ENCODE data around the gene SEZ6L2. TPM values are rescaled to one million over a fixed set of nuclear protein-coding genes. Genes with fewer than 3 reads are reported as not detected.

The SEZ6L2 gene
- total RNA-seq, 1 experiment from 2014 or later: not detected

DNA sequence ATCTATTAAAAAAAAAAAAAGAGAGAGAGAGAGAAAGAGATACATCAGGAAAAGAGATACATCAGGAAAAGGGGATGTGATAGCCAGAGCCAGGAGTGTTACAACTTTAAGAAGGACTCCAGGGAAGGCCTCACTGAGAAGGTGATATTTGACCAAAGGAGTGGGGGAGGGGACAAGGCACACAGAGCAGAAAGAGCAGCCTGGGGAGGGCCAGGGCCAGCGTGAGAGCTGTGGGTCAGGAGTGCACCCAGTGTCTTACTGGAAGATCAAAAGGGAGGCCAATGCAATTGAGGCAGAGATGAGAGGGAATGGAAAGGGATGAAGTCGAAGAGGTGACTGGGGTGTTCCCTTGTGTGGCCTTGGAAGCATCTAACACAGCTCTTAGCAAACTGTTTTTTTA, 8.6 kb upstream of the SEZ6L2 start:
- Histone ChIP-seq H3K9me2 (replicated peaks; ENCODE audit: insufficient read depth, low read length) (no peaks in the 10 kb centered on the region), H3K4me1 (ENCODE audit: low read length) (no peaks in the 10 kb centered on the region), H3K27ac (ENCODE audit: low read length) (no peak overlapping the region), H3K4me3 (ENCODE audit: low read length) (no peak overlapping the region), H3K9ac (ENCODE audit: low read length) (no peak overlapping the region), H3K27me3 (ENCODE audit: low read length) (no peaks in the 10 kb centered on the region), H3K4me2 (ENCODE audit: low read depth, low read length, poor library complexity, severe bottlenecking) (no peak overlapping the region), H3K36me3 (ENCODE audit: insufficient read depth, low read length) (no peaks in the 10 kb centered on the region), H2AFZ (ENCODE audit: low read length) (no peak overlapping the region), H3K79me2 (ENCODE audit: low read length) (no peaks in the 10 kb centered on the region), H4K20me1 (ENCODE audit: insufficient read depth, low read depth, low read length) (no peaks in the 10 kb centered on the region), H3K9me3 (ENCODE audit: low read length) (no peaks in the 10 kb centered on the region)
- DNase-seq: no peak

DNA sequence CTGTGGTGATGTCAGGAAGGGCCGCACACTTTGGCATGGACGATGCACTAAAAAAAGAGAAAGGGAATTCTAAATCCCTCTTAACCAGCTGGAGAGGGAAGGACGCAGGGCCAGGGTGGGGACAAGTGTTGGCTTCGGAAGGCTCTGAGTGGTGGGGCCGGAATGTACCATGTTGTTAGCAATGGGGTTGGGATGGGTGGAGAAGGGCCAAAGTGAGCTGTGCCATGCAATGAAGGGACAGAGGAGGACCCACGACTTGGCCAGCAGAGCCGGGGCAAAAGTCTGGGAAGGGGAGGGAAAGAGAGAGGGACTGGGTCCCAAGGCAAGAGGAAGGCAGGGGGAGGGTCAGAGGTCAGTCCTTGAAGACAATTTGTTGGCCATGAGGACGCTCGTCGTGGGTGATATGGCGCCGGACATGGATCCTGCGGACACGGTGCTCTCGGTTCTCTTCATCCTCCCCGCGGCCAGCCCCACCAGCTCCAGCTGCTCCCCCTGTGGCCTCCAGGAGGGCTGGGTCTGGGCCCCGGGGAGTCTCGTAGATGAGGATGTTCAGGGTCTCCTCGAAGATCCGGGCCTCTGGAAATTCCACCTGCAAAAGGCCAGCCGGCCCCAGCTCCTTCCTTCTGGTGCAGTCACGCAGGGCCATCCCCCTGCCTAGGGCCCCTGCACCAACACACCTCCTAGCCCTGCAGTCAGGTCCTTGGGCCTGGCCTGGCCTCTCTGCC, 7.3 kb upstream of the SEZ6L2 start:
- no peak overlapping the region for H3K4me2 ChIP-seq (ENCODE audit: low read depth, low read length, poor library complexity, severe bottlenecking)
- no peak overlapping the region for H3K9ac ChIP-seq (ENCODE audit: low read length)
- no peaks in the 10 kb centered on the region for H3K36me3 ChIP-seq (ENCODE audit: insufficient read depth, low read length)
- H3K4me1 ChIP-seq (ENCODE audit: low read length): no peaks in the 10 kb centered on the region
- no peak overlapping the region for H3K4me3 ChIP-seq (ENCODE audit: low read length)
- no peaks in the 10 kb centered on the region for H3K27me3 ChIP-seq (ENCODE audit: low read length)
- no peaks in the 10 kb centered on the region for H3K79me2 ChIP-seq (ENCODE audit: low read length)
- H3K27ac ChIP-seq (ENCODE audit: low read length): no peak overlapping the region
- H3K9me3 ChIP-seq (ENCODE audit: low read length): no peaks in the 10 kb centered on the region
- no peak overlapping the region for H2AFZ ChIP-seq (ENCODE audit: low read length)
- no peak for DNase-seq
- no peaks in the 10 kb centered on the region for H3K9me2 ChIP-seq (replicated peaks; ENCODE audit: insufficient read depth, low read length)
- H4K20me1 ChIP-seq (ENCODE audit: insufficient read depth, low read depth, low read length): no peaks in the 10 kb centered on the region

DNA sequence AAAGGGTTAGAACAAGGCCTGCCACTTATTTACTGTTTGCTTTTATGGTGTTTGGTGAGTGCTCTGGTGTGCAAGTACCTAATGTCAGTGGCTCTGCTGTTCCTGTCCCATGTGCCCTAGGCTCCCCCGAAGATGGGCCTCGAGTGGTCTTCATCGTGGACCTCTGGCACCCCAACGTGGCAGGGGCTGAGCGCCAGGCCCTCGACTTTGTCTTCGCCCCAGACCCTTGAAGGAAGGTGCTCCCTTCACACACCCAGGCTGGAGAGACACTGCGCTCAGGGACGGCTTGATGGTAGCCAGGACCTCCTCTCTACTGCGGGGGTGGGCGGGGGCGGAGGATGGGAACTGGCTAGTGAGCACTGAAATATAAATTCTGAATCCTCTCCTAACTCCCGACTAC, 6.3 kb upstream of the SEZ6L2 start:
- Histone ChIP-seq H3K79me2 (ENCODE audit: low read length) (no peaks in the 10 kb centered on the region), H2AFZ (ENCODE audit: low read length) (no peak overlapping the region), H3K9me2 (replicated peaks; ENCODE audit: insufficient read depth, low read length) (no peaks in the 10 kb centered on the region), H3K27me3 (ENCODE audit: low read length) (no peaks in the 10 kb centered on the region), H3K4me1 (ENCODE audit: low read length) (peaks cover 3% of the 10 kb centered on the region), H3K27ac (ENCODE audit: low read length) (no peak overlapping the region), H4K20me1 (ENCODE audit: insufficient read depth, low read depth, low read length) (no peaks in the 10 kb centered on the region), H3K9ac (ENCODE audit: low read length) (no peak overlapping the region), H3K36me3 (ENCODE audit: insufficient read depth, low read length) (no peaks in the 10 kb centered on the region), H3K9me3 (ENCODE audit: low read length) (no peaks in the 10 kb centered on the region), H3K4me3 (ENCODE audit: low read length) (no peak overlapping the region), H3K4me2 (ENCODE audit: low read depth, low read length, poor library complexity, severe bottlenecking) (no peak overlapping the region)
- DNase-seq: no peak

DNA sequence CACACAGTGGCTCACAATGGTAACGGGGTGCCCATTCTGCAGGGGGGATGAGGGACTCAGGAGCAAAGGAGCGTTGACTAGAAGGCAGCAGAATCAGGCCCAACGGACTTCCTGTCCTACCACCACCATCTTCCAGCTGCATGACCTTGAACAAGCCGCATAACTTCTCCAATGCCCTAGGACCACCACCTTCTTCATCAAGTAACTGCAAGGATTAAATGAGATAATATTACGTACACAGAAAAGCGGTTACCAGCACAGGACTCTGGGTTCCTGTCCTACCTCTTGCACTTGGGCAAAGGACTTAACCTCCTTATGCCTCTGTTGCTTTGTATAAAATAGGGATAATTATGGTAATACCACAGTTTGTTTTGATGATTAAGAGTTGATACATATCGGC, 5.6 kb upstream of the SEZ6L2 start:
- H3K4me2 ChIP-seq (ENCODE audit: low read depth, low read length, poor library complexity, severe bottlenecking): no peak overlapping the region
- H3K9me2 ChIP-seq (replicated peaks; ENCODE audit: insufficient read depth, low read length): no peaks in the 10 kb centered on the region
- no peaks in the 10 kb centered on the region for H3K79me2 ChIP-seq (ENCODE audit: low read length)
- H4K20me1 ChIP-seq (ENCODE audit: insufficient read depth, low read depth, low read length): no peaks in the 10 kb centered on the region
- no peak overlapping the region for H3K9ac ChIP-seq (ENCODE audit: low read length)
- H3K4me3 ChIP-seq (ENCODE audit: low read length): no peak overlapping the region
- H3K4me1 ChIP-seq (ENCODE audit: low read length): peaks cover 8% of the 10 kb centered on the region
- H3K27ac ChIP-seq (ENCODE audit: low read length): no peak overlapping the region
- no peak for DNase-seq
- no peak overlapping the region for H2AFZ ChIP-seq (ENCODE audit: low read length)
- H3K9me3 ChIP-seq (ENCODE audit: low read length): no peaks in the 10 kb centered on the region
- no peaks in the 10 kb centered on the region for H3K27me3 ChIP-seq (ENCODE audit: low read length)
- no peaks in the 10 kb centered on the region for H3K36me3 ChIP-seq (ENCODE audit: insufficient read depth, low read length)

DNA sequence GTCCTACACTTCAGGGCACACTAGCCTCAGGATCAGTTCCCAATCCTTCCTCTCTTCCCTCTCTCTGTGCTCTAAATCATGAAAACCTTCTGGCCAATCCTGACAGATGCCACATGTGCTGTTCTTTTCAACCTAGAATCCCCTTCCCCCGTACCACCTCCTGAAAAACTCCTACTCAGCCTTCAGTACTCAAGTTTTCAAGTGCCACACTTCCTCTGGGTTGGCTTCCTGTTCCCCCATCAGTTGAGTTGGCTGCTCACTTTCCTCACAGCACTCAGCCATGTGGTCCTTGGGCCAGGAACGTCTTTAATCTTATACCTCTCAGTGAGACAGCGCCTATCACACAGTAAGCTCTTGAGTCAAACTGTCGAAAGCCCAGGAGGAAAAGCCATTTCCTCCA, 4.2 kb upstream of the SEZ6L2 start:
- Histone ChIP-seq H3K4me2 (ENCODE audit: low read depth, low read length, poor library complexity, severe bottlenecking) (no peak overlapping the region), H3K36me3 (ENCODE audit: insufficient read depth, low read length) (no peaks in the 10 kb centered on the region), H3K4me1 (ENCODE audit: low read length) (peaks cover 15% of the 10 kb centered on the region), H3K9ac (ENCODE audit: low read length) (no peak overlapping the region), H3K27me3 (ENCODE audit: low read length) (no peaks in the 10 kb centered on the region), H2AFZ (ENCODE audit: low read length) (no peak overlapping the region), H4K20me1 (ENCODE audit: insufficient read depth, low read depth, low read length) (no peaks in the 10 kb centered on the region), H3K79me2 (ENCODE audit: low read length) (no peaks in the 10 kb centered on the region), H3K9me3 (ENCODE audit: low read length) (no peaks in the 10 kb centered on the region), H3K4me3 (ENCODE audit: low read length) (no peak overlapping the region), H3K9me2 (replicated peaks; ENCODE audit: insufficient read depth, low read length) (no peaks in the 10 kb centered on the region), H3K27ac (ENCODE audit: low read length) (no peak overlapping the region)
- no peak for DNase-seq

DNA sequence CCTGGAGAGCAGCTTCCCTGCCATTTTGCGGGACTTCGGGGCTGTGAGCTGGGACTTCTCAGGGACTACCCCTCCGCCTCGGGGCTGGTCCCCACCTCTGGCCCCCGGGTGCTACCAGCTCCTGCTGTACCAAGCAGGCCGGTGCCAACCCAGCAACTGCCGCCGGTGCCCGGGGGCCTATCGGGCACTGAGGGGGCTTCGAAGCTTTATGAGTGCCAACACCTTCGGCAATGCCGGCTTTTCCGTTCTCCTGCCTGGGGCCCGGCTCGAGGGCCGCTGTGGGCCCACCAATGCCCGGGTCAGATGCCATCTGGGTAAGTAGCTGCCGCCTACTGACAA, 2.2 kb upstream of the SEZ6L2 start:
- H3K27me3 ChIP-seq (ENCODE audit: low read length): no peaks in the 10 kb centered on the region
- no peaks in the 10 kb centered on the region for H3K36me3 ChIP-seq (ENCODE audit: insufficient read depth, low read length)
- H3K4me2 ChIP-seq (ENCODE audit: low read depth, low read length, poor library complexity, severe bottlenecking): no peak overlapping the region
- H4K20me1 ChIP-seq (ENCODE audit: insufficient read depth, low read depth, low read length): no peaks in the 10 kb centered on the region
- no peaks in the 10 kb centered on the region for H3K79me2 ChIP-seq (ENCODE audit: low read length)
- no peak overlapping the region for H3K9ac ChIP-seq (ENCODE audit: low read length)
- no peaks in the 10 kb centered on the region for H3K9me2 ChIP-seq (replicated peaks; ENCODE audit: insufficient read depth, low read length)
- peaks cover 15% of the 10 kb centered on the region for H3K4me1 ChIP-seq (ENCODE audit: low read length)
- DNase-seq: no peak
- no peak overlapping the region for H3K4me3 ChIP-seq (ENCODE audit: low read length)
- no peaks in the 10 kb centered on the region for H3K9me3 ChIP-seq (ENCODE audit: low read length)
- no peak overlapping the region for H2AFZ ChIP-seq (ENCODE audit: low read length)
- no peak overlapping the region for H3K27ac ChIP-seq (ENCODE audit: low read length)

DNA sequence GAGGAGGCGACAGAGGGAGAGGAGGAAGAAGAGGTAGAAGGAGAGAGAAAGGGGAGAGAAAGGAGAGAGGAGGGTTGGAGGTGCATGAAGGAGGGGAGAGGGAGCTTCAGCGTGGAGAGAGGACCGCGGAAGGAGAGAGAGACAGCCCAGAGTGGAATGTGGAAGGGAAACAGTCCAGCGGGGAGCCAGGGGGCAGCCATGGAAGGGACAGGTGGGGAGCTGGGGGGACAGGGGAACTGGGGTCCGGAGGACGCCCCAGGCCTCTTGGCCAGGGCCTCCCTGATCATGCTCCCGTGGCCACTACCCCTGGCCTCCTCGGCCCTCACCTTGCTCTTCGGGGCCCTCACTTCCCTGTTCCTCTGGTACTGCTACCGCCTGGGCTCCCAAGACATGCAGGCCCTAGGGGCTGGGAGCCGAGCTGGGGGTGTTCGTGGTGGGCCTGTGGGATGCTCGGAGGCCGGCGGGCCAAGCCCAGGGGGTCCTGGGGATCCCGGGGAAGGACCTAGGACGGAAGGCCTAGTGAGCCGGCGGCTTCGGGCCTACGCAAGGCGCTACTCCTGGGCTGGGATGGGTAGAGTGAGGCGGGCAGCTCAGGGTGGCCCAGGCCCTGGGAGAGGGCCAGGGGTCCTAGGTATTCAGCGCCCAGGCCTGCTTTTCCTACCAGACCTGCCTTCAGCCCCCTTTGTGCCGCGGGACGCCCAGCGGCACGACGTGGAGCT, 1.7 kb upstream of the SEZ6L2 start:
- Histone ChIP-seq H3K36me3 (ENCODE audit: insufficient read depth, low read length) (no peaks in the 10 kb centered on the region), H3K79me2 (ENCODE audit: low read length) (no peaks in the 10 kb centered on the region), H3K9me3 (ENCODE audit: low read length) (no peaks in the 10 kb centered on the region), H3K9me2 (replicated peaks; ENCODE audit: insufficient read depth, low read length) (no peaks in the 10 kb centered on the region), H3K4me3 (ENCODE audit: low read length) (peak overlapping the region; percentile 69), H3K9ac (ENCODE audit: low read length) (peak overlapping the region; percentile 64), H3K4me1 (ENCODE audit: low read length) (peaks cover 15% of the 10 kb centered on the region), H3K4me2 (ENCODE audit: low read depth, low read length, poor library complexity, severe bottlenecking) (peak overlapping the region; percentile 93), H4K20me1 (ENCODE audit: insufficient read depth, low read depth, low read length) (no peaks in the 10 kb centered on the region), H3K27ac (ENCODE audit: low read length) (no peak overlapping the region), H2AFZ (ENCODE audit: low read length) (peak overlapping the region; percentile 96), H3K27me3 (ENCODE audit: low read length) (no peaks in the 10 kb centered on the region)
- DNase-seq: peak; percentile 40

DNA sequence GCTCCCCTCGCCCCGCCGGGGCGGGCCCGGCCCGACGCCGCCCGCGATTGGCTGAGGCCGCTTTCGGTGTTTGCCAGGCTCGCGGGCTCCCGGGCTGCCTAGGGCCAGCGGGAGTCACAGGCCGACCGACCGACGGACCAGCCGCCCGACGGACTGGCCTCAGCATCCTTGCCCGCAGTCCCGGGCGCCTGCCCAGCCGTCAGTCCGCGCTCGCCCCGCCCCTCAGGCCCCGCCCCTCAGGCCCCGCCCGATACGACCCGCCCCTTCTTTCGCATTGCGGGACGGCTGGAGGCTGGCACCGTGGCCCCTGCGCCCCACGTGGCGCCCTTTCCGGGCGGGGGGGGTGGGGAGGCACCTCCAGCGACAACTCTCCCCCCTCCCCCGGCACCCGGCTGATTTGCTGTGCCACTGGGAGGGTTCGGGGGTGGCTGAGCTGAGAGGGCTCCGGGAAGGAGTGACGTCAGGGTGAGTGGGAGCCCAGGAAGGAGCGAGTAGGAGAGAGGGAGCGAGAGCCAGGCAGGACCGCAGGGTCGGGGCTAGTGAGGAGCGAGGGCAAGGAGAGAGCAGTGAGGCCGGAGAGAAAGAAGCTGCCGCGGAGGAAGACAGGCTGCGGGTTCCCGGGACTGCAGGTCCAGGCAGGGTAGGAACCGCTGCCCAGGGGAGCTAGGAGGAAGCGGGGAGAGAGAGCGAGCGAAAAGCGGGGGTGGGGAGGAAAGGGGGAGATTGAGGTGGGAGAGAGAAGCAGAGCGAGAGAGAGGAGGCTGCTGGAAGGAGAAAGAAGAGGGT, 945 bp upstream of the SEZ6L2 start, which contains the start of gene ASPHD1:
Gene ASPHD1 (plus strand): TSS at position 387 of the 786 bp plus-strand sequence. CDS start 484 bp downstream, outside the sequence.
- Histone ChIP-seq H3K79me2 (ENCODE audit: low read length) (no peaks in the 10 kb centered on the region), H3K9me2 (replicated peaks; ENCODE audit: insufficient read depth, low read length) (no peaks in the 10 kb centered on the region), H3K4me1 (ENCODE audit: low read length) (peaks cover 15% of the 10 kb centered on the region), H3K9me3 (ENCODE audit: low read length) (no peaks in the 10 kb centered on the region), H3K9ac (ENCODE audit: low read length) (peak within 1 kb of the TSS; percentile 64), H3K4me2 (ENCODE audit: low read depth, low read length, poor library complexity, severe bottlenecking) (peak within 1 kb of the TSS; percentile 93), H3K27me3 (ENCODE audit: low read length) (no peaks in the 10 kb centered on the region), H2AFZ (ENCODE audit: low read length) (peak within 1 kb of the TSS; percentile 96), H3K4me3 (ENCODE audit: low read length) (peak within 1 kb of the TSS; percentile 69), H3K27ac (ENCODE audit: low read length) (no peak within 1 kb of the TSS), H3K36me3 (ENCODE audit: insufficient read depth, low read length) (no peaks in the 10 kb centered on the region), H4K20me1 (ENCODE audit: insufficient read depth, low read depth, low read length) (no peaks in the 10 kb centered on the region)
- peak; percentile 88 for DNase-seq

Measured in Karpas-422 (cell line).